ENCODE measurements around the gene BCL11B.
"Not testable (repeated sequence)": the region's sequence is repeated elsewhere in the genome, so short reads cannot be mapped to it uniquely, and the experiment has no call there.

The BCL11B gene

GRCh38 chr14:99242238-99242637 lies 29.8 kb downstream of the BCL11B start:
- in situ Hi-C loops (cut with MboI; ENCODE audit: low sequenced_read_pairs), result no loop called here

GRCh38 chr14:99241325-99242010 lies 30.5 kb downstream of the BCL11B start:
- in situ Hi-C loops (cut with MboI; ENCODE audit: low sequenced_read_pairs), result no loop called here

DNA sequence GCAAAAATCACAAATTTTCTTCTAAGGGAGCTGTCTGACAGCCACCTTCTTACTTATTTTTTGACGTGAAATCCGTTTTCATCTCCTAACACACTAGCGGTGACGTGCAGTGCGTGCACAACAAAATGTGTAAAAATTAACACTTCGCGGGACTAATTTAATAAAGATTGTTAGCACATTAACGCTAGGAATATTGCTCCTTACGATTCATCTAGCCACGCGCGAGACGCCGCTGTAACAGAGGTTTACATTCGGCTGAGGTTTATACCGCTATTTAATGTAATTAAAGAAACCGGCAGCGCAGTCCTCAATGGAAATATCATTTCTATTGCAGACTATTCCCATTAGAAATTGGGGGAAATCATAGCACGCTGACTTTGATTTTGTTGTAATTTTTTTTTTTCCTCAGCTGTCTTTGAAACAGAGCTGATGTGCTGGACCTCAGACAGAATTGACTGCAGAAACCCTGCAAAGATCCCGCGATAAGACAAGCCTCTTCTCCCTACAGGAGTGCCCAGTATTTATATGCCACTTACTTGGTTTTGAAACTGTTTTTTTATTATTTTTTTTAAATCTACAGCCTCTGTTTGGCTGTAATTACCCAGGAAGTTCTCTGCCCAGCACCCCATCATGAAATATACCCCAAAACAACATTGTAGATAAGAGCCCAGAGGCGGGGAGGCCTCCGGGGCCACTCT lies 31.2 kb downstream of the BCL11B start:
- in situ Hi-C loops (cut with MboI; ENCODE audit: low sequenced_read_pairs), result no loop called here

DNA sequence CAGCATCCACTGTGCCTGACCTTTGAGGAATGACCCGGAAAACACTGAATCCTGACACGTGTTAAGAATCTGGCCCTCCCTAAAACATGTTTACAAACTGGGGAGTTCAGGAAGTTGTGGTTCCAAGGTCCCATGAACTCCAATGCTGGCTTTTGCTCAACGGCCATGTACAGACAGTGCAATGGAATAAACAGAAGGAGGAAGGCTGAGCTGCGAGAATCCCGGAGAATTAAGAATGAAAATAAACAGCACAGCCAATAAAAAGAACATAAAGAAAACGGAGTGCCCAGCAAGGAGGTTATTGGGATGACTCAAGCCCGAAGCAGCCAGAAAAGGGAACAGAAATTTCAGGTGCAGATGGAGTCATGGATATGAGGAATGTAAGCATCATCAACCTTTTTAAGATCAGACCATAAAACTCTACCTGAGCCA lies 32.3 kb downstream of the BCL11B start:
- in situ Hi-C loops (cut with MboI; ENCODE audit: low sequenced_read_pairs), result no loop called here

DNA sequence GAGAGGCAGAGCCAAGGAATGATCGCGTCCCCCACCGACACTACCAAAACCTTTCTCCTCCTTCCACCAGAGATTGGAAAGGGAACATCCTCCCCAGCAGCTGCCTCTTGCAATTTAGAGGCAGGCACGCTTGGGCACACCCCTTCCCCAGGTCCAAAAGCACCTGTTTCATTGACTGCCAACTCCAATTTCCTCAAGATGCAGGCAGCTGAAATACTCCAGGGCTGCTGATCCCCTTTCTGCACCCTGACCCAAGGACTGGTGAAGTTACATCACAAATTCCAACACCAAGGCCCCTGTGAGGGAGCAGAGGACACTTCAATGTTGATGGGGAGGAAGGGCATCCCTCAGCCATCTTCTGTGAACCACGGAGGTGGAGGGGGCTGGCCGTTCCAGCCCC lies 33.8 kb downstream of the BCL11B start:
- in situ Hi-C loops (cut with MboI; ENCODE audit: low sequenced_read_pairs), result no loop called here

DNA sequence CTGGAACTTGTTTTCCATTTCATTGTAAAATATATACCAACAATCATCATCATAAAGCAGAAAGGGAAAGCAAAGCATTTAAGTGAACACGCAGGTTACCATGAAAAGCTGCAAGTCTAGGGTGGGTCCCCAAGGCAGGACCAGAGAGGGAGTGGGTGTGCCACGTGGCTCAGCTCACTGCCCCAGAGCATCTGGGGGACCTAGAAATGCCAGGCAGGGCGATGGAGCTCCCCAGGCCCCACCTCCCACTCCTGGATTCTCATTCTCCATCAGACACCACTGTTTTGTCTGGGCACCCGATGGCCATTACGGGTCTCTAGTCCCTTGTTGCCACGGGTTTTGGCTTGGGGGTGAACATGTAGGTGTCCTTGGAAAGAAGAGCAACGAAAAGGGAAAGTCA lies 34.7 kb downstream of the BCL11B start:
- in situ Hi-C loops (cut with MboI; ENCODE audit: low sequenced_read_pairs), result no loop called here

DNA sequence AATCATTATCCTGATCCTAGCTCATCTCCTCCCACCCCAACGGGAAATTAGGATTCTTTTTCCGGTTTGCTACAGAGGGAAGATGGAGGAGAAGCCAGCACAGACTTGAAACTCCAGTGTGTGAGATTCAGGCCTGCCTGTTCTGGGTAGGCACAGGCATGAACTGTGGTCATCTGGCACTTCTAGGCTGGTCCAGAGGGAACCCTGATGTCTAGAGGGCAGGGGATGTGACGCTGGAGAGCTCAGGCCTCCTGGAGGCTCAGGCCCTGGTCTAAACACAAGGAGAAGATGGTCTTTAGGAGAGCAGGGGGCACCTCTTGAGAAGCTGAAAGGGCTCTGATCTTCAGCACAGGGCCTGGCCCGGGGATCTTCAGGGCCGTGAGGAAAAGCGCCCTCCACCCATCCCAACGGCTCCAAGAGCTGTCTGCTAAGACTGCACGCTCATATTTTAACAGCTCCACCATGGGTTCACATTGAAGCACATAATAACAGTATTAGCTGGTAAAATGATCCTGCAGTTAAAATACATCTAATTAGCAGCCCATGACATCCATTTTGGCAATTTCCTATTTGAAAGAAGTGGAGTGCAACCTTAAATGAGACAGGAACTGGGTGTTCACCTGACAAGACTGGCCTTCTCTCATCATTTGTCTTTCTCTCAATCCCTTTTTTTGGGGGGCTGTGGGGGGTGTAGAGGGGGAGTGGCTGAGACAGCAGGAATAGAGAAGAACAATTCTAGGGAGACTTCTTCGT lies 35.4 kb downstream of the BCL11B start:
- in situ Hi-C loops (cut with MboI; ENCODE audit: low sequenced_read_pairs), result no loop called here

DNA sequence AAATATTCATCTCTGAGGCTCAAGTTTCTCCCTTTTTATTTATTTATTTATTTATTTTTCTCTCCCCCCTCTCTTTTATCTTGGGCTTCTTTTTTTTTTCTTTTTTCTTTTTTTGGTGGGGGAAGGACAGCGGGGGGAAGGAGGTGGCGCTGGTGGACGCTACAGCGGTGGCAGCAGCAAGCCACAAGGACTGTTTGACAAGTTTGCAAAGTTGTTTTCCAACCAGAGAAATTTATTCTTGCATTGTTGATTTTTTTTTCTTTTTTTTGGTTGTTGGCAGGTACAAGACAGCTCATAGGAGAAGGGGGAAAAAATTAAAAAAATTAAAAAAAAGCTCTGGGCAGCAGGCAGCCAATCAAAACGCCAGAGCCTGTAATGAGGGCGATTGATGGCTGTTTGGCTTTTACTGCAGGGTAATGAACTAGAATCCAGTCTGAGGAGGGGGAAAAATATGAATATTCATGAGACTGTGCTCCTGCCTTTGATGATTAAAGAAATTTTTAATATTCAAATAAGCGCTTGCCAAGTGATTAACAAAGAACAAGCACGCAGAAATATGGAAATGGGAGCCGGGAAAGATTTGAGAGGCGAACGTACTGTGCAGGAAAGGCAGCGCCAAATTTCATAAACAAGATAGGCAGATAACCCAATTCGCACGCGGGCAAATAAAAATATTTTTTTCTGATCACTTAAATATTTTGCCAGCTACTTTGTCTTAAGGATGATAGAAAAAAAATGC lies 36.2 kb downstream of the BCL11B start:
- in situ Hi-C loops (cut with MboI; ENCODE audit: low sequenced_read_pairs), result no loop called here

DNA sequence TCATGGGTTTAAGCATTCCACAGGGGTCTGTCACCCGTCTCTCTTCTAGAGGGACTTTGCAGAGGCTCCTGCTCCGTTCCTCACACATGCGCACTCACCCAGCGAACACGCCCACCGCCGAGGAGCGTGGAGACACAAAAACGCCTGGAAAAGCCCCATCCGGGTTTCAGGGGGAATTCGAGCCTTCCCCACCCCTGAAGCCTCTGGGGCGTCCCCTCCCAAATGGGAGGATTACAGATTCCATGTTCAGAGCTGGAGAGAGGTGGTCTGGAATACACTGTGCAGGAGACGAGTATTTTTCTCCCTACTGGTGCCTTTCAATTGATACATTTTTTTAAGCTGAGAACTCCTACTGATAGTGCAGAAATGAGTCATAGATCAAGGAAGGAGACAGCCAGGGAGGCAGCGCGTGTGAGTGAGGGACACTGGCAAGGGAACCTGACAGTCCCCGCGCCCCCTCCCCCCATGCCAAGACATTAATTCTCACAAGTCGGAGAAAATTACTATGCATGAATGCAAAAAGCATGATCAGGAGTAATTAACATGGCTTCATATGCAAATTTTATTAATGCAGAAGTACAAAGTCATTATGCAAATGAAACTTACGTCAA lies 36.9 kb downstream of the BCL11B start:
- in situ Hi-C loops (cut with MboI; ENCODE audit: low sequenced_read_pairs), result no loop called here

DNA sequence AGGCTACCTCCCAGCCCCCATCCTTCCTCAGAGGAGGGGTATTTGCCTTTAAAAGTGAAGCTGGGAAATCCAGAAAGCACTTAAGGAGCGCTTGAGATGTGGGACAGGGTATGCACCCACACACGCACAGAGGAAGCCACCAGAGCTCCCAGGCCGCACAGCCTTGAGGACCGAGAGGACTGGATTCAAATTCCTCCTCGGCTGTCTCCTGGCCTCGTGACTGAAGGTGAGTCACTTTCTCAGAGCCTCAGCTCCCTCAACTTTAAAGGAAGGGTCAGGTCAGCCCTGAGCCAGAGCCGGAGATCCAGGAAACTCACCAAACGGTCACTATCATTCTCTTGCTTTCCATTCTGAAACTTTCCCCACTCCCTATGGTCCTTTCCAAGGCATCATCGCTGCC lies 37.6 kb downstream of the BCL11B start:
- in situ Hi-C loops (cut with MboI; ENCODE audit: low sequenced_read_pairs), result no loop called here

DNA sequence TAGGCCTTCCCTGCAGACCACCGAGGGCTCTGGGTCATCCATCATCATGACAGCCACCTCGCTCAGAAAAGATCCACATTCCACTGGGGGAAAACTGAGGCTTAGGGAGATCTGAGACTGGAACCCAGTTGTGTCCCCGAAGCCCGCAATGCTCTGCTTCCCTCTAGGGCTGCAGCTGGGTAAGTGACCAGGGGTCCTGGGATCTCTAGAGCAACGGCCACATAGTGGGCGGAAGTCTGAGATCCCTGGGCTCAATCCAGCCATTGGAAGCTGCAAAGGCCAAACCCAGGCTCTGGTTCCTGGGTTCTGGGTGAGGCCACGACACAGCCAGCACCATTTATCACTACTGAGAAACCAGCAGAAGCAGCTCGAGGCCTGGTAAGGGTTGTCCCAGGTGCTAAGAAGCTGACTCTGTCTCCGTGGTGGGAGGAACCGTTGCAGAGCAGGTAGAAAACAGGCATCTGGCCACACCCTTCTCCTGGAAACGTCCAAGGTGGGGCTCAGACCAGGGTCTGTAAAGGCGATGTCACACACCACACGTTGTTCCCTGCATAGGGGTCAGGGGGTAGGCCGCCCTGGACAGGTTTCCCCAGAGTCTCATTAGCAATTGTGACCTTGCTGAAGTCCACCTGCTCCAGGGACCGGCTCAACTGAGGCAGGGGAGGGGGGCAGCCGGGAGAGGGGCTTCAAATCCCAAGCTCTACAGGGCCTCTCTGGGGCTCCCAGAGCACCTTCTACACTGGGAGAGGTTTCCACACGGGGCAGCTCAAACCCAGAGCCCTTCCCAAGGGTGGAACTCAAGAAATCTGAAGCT lies 38.6 kb downstream of the BCL11B start:
- in situ Hi-C loops (cut with MboI; ENCODE audit: low sequenced_read_pairs), result no loop called here

- in situ Hi-C loops (cut with MboI; ENCODE audit: low sequenced_read_pairs), result no loop called here
Observed at GRCh38 chr14:99232714-99233214, 39.2 kb downstream of the BCL11B start.

- in situ Hi-C loops (cut with MboI; ENCODE audit: low sequenced_read_pairs), result no loop called here
Observed at GRCh38 chr14:99231850-99232713, 39.9 kb downstream of the BCL11B start.

- in situ Hi-C loops (cut with MboI; ENCODE audit: low sequenced_read_pairs), result no loop called here
Observed at GRCh38 chr14:99231161-99231849, 40.7 kb downstream of the BCL11B start.

GRCh38 chr14:99230208-99231151 lies 41.5 kb downstream of the BCL11B start:
- in situ Hi-C loops (cut with MboI; ENCODE audit: low sequenced_read_pairs), result no loop called here

DNA sequence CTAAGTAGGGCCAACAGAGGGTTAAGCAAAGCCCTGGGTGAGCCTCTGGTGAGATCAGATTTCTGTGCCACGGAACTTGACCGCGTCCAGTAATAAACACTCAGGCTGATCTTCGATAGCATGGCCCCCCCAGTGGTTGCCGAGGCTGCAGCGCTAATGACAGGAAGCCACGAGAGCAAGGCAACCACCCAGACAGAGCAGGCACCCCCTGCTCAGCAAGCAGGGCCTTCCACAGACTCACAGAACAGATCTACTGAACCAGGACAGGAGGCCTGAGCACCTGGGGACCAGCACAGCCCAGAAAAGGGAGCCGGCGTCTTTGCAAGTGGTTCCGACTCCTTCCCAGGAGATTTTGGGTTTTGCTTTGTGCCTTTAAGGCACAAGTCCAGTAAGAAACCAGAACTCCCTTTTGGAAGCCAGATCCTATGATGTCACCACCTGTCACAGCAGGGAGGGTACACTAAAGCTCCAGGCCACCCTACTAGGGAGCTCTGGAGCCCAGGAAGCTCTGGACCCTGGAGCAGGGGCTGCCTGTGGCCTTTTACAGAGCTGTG lies 42.3 kb downstream of the BCL11B start:
- in situ Hi-C loops (cut with MboI; ENCODE audit: low sequenced_read_pairs), result no loop called here

- in situ Hi-C loops (cut with MboI; ENCODE audit: low sequenced_read_pairs), result not testable (repeated sequence)
Observed at GRCh38 chr14:99228760-99229159, 43.2 kb downstream of the BCL11B start.

Measured in HL-60/S4 treated with phorbol 12-myristate 13-acetate at 8.2 ng/mL for 4 days and 3 days (cell line).